NCI-H446 (cell line): ENCODE data around the gene EZH2.

ENCODE experiments used
- DNase-seq, 2 experiments: peaks; one replicate each; lab custom pipeline; 2025; lab: John Stamatoyannopoulos, UW

EZH2 gene

DNA sequence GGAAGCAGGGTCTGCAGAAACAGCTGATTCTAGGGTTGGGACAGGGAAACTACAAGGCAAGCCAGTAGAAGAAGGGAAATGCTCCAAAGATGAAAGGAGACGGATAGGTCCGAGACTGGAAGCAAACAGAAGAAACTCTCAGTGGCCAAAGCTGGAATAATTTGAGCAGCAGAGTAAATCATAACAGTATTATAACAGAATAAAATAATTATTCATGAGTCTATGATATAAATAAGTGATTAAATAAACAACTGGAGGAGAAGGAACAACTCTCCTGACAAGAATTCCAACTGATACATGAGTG lies 27.6 kb downstream of the EZH2 start:
- DNase-seq: no peak

GRCh38 chr7:148854983-148855382 lies 29.1 kb downstream of the EZH2 start:
- peak in 1 of 2 experiments; percentile 68 for DNase-seq

- no peak for DNase-seq
Measured at GRCh38 chr7:148852272-148852671, 31.8 kb downstream of the EZH2 start.

DNA sequence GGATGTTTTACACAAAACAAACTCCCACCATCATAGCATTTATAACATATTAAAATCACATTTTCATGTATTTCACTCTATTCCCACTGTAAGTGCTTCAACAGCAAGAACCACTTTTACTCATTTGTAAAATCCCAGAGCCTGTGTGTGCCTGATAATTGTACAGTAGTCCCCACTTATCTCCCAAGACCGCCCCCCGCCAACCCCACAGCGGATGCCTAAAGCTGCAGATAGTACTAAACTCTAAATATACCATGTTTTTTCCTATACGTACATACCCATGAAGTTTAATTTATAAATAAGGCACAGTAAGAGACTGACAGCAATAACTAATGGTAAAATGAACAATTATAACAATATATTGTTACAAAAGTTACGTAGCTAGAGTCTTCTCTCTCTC lies 33.5 kb downstream of the EZH2 start:
- DNase-seq: no peak

DNA sequence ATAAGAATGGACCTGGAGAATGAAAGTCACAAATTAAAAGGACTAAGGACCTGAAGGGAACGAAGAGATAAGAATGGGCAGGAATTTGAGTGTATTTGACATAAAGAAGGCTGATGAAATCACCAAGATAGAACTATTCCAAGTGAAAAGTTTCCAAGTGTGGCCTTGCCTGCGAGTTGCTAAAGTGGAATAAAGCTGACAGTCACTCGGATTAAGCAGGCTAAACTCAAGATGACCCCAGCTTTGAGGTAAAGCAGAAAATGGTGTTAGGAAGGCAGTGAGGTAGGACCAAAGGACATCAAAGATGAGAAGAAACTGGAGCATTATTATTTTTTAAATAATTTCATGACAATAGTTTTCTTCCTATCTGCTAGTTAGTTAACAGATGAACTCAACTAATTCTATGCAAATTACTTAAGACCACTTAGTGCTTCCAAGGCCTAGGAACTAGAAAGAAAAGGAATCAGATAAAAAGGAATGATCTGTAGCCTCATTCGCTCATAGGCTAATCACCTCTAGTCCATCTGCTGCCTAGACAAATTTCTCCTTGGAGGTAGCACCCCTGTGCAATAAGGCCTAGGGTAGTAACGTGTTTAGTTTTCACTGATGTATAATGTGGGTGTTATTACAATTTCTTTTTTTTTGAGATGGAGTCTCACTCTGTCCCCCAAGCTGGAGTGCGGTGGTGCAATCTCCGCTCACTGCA lies 34.5 kb downstream of the EZH2 start:
- no peak for DNase-seq

- DNase-seq: no peak
Measured at GRCh38 chr7:148847815-148848734, 36.0 kb downstream of the EZH2 start.

- no peak for DNase-seq
Measured at GRCh38 chr7:148838905-148839304, 45.2 kb downstream of the EZH2 start.

GRCh38 chr7:148835854-148836253 lies 48.2 kb downstream of the EZH2 start:
- DNase-seq: no peak

GRCh38 chr7:148834605-148835004 lies 49.5 kb downstream of the EZH2 start:
- DNase-seq: no peak

DNA sequence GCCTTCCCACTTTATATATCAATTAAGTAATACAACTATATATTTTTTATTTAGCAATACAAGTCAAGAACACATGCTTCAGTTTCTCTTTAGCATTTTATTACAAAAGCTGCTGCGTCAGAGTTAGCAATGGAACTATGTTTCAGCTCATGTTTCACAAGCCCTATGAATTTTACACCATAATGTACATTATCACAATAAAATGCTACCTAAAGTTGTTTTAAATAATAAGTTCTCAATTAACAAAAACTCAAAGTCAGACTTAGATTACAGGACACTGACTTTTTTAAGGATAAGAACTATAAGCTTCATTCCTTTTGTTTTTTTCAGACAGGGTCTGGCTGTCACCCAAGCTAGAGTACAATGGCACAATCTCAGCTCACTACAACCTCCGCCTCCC lies 52.3 kb downstream of the EZH2 start:
- no peak for DNase-seq

DNA sequence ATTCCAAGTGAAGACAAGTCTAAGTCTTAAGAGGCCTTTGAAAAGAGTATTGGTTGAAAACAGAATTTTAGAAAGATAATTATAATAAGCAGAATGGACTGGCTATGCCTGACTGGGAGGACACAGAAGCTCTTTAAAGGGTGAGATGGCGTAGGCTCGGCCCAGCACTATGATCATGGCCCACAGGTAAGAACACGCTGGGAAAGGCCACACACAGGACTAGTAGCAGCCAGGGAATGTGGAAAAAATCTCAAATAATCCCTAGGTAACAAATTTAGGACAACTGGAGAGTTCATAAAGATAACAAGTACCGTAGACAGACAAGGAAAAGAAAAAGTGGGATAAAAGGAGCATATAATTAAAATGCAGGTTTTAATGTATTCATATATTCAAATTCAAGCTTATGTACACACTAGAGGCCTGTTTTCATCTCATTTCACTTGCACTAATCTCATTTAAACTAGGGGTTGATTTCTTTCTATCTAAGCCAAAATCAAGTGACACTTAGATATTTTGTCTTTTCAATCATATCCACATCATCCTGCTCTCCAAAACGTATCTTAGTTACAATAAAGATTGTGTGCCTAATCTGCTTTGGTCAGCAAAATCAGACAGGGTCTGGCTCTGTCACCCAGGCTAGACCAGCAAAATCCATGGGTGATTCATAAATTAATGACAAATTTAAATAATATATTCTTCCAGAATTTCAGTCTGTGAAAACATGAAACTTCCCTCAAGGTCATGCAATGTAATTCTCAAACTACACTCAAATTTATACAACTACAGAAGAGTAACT lies 53.0 kb downstream of the EZH2 start:
- no peak for DNase-seq

- DNase-seq: no peak
Measured at GRCh38 chr7:148828965-148829364, 55.1 kb downstream of the EZH2 start.

- DNase-seq: no peak
Measured at GRCh38 chr7:148825338-148825737, 58.8 kb downstream of the EZH2 start.

DNA sequence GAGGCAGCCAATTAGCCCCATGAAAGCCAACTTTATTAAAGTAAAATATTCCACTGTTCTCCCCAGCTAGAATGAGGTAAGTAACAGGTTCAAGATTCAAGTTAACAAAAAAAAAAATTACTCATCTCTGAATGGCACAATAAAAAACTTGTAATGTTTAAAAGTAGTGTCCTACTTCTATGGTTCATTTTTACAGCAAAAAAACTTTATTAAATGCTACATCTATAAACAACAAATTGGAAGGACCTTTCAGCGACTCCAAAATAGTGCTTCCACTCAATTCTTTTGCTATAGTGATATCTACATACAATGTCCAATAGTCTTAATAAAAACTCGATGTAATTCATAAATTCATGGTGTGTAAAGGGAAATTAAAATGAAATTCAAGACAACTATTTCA lies 59.2 kb downstream of the EZH2 start:
- DNase-seq: no peak

- no peak for DNase-seq
Measured at GRCh38 chr7:148821422-148821821, 62.7 kb downstream of the EZH2 start.

GRCh38 chr7:148819697-148820360 lies 64.3 kb downstream of the EZH2 start:
- DNase-seq: no peak

DNA sequence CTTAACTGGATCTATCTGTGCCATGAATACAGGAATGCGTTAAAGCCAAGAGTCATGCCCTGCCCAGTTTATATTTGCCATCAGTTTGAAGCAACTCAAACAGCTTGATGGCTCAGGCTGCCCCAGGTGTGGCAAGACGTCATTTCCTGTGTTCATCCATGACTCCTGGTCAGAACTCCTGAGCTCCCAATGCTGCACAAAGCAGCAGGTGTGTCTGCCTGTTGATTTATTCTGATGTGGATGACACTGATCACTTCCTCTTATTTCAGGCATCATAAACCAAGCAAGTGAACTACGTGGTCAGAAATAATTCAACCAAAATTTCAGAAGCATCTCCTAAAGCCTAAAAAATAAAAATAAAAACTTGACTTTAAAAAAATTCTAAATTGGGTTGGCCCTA lies 68.5 kb downstream of the EZH2 start:
- DNase-seq: no peak

GRCh38 chr7:148814922-148815559 lies 69.0 kb downstream of the EZH2 start:
- no peak for DNase-seq

DNA sequence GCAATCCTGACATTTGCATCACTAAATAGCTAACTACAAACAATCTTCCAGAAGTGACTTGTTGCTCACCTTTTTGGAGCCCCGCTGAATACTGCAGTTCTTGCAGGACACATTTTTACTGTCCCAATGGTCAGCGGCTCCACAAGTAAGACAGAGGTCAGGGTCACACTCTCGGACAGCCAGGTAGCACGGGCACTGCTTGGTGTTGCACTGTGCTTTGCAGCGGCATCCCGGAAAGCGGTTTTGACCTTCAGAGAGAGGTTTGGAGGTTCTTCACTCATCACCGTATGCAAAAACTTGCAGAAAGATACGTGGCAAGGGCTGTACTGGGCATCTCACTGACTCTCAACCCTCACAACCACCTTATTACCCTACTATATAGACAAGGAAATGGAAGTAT lies 70.2 kb downstream of the EZH2 start:
- DNase-seq: no peak

DNA sequence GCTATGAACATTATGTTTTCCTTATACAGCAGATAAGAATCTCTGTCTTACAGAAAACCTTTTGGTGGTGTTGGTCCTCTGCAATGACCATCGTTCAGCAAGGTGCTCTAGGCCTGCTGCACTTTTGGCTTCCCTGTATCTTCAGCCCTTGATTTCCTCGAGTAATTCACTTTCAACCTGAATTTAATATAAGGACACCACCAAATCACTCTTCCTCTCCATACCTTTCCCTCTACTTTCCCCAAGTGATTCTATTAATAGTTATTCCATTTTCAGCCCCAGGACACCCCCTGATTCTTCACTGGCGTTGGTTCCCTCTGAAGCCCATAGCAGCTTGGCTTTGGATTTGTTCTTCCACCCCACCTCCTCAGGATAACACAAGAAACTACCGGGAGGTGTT lies 72.2 kb downstream of the EZH2 start:
- DNase-seq: no peak

DNA sequence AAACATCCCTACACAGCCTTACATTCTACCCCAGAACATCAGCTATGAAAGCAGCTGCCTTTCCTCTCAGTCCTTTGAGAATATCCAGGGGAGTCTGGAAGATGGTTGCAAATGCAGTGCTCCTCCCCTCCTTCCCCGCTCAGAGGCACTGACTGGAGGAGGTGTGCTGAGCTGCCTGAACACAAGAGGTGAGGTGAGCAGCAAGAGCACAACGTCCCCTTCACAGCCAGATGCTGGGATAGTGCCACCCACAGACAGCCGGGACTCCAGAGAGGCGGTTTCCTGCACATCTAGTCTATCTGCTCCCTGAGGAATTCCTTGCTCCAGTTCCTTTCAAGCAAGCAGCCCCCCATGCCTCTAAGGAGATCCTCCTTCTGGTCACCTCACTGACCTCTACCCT lies 74.2 kb downstream of the EZH2 start:
- DNase-seq: no peak

- DNase-seq: no peak
Measured at GRCh38 chr7:148807436-148807835, 76.7 kb downstream of the EZH2 start.
